HepG2 (cell line): Measurements from ENCODE around the gene FAM180A. TPM values are rescaled to one million over a fixed set of nuclear protein-coding genes. Genes with fewer than 3 reads are reported as not detected.

Experiments used
- ATAC-seq: fragments of 200-7000 bp; cut with Tn5 transposase; 3 replicates; pipeline ENCODE4 v1.9.1; 2020; ENCODE audit warnings: mild to moderate bottlenecking, moderate library complexity
- BruUV-seq: library from RNA; stranded (reverse); fragments of 400-500 nt; replicated peaks from 2 replicates; lab custom pipeline; 2021; lab: Mats Ljungman, UMichigan
- CTCF ChIA-PET: fragments of 300-600 bp; formaldehyde crosslinking; extraction: SDS; loops from one replicate; lab custom pipeline; 2021; ENCODE audit warnings: low total read pairs, inconsistent platforms, low intra/inter-chr PET ratio; lab: Yijun Ruan, JAX
- POLR2A ChIA-PET: fragments of 350-600 bp; sonication (Branson Sonifier 250); formaldehyde crosslinking; loops from one replicate; lab custom pipeline; 2020; ENCODE audit warnings: antibody characterized with exemption, inconsistent platforms; lab: Yijun Ruan, JAX
- DNase-seq: peaks from one replicate; pipeline ENCODE4 v3.0.0-alpha.2; 2015; ENCODE audit warnings: low spot score
- FAIRE-seq: peaks from 3 replicates; lab custom pipeline; 2011; peaks lifted over from hg19 to GRCh38; lab: Jason Lieb, UNC
- H2AFZ ChIP-seq: one replicate; pipeline ENCODE4 v1.6.1; 2011; ENCODE audit warnings: low read length, inconsistent platforms
- H3K27ac ChIP-seq: fragments of 300-600 bp; 3 replicates; pipeline ENCODE4 v1.8.0; 2011; ENCODE audit warnings: mixed run types, mild to moderate bottlenecking, mixed read lengths, low read length, inconsistent platforms; ENCODE audit not compliant: insufficient read depth; ENCODE audit errors: extremely low read length
- H3K27me3 ChIP-seq, 2 experiments: fragments of 200-600 bp in 1 of 2; 2 replicates in 1 of 2; 3 replicates in 1 of 2; pipeline versions ENCODE4 v1.6.0 to v1.8.0; 2011; ENCODE audit warnings: low read length in 2 of 2, mild to moderate bottlenecking in 2 of 2, moderate library complexity in 2 of 2, inconsistent platforms in 1 of 2; ENCODE audit not compliant: insufficient read depth in 2 of 2, control insufficient read depth in 1 of 2
- H3K36me3 ChIP-seq, 2 experiments: fragments of 200-600 bp in 1 of 2; replicated peaks in 1 of 2; 2 replicates in 1 of 2; 3 replicates in 1 of 2; pipeline versions ENCODE4 v1.5.1 to v1.8.0; 2011; ENCODE audit warnings: low read length in 2 of 2, inconsistent platforms in 1 of 2; ENCODE audit not compliant: insufficient read depth in 2 of 2, control insufficient read depth in 1 of 2
- H3K4me1 ChIP-seq: 2 replicates; pipeline ENCODE4 v1.5.1; 2012; ENCODE audit warnings: low read length, inconsistent platforms; ENCODE audit not compliant: insufficient read depth
- H3K4me2 ChIP-seq: 2 replicates; pipeline ENCODE4 v1.6.0; 2011; ENCODE audit warnings: low read depth, low read length, inconsistent platforms
- H3K4me3 ChIP-seq, 3 experiments: fragments of 200-600 bp in 1 of 3; sonication (generic), shearing (Covaris generic) in 1 of 3; replicated peaks in 1 of 3; 2 replicates each; pipeline ENCODE4 v1.5.1; 2011 to 2016; ENCODE audit warnings: low read length in 3 of 3, inconsistent platforms in 2 of 3, low read depth in 2 of 3, mild to moderate bottlenecking in 2 of 3, control low read depth in 1 of 3, mixed read lengths in 1 of 3; ENCODE audit not compliant: insufficient read depth in 1 of 3
- H3K79me2 ChIP-seq: one replicate; pipeline ENCODE4 v1.6.1; 2011; ENCODE audit warnings: low read length, inconsistent platforms; ENCODE audit not compliant: insufficient read depth
- H3K9ac ChIP-seq: 2 replicates; pipeline ENCODE4 v1.6.0; 2011; ENCODE audit warnings: mild to moderate bottlenecking, low read depth, low read length, inconsistent platforms; ENCODE audit not compliant: insufficient read depth
- H3K9me3 ChIP-seq: 2 replicates; pipeline ENCODE4 v1.5.1; 2012; ENCODE audit warnings: mild to moderate bottlenecking, low read length
- H4K20me1 ChIP-seq: 2 replicates; pipeline ENCODE4 v1.6.0; 2011; ENCODE audit warnings: inconsistent platforms, mild to moderate bottlenecking, low read length, moderate library complexity; ENCODE audit not compliant: insufficient read depth
- ASH2L ChIP-seq: fragments of 300-600, 200-600 bp; sonication (generic); IDR thresholded peaks from 2 replicates; pipeline ENCODE4 v1.7.0; 2017; ENCODE audit warnings: low read depth, mild to moderate bottlenecking, moderate library complexity, mixed read lengths, low read length; ENCODE audit not compliant: insufficient read length
- ATF7 ChIP-seq, 2 experiments: fragments of 450-650 bp in 1 of 2; sonication (generic) in 1 of 2; formaldehyde crosslinking in 1 of 2; IDR thresholded peaks; 2 replicates each; pipeline versions ENCODE4 v1.4.0 to v1.6.1; 2016 to 2020; ENCODE audit warnings: antibody characterized with exemption in 1 of 2, mild to moderate bottlenecking in 1 of 2, missing genetic modification reagents in 1 of 2
- BCLAF1 ChIP-seq: fragments of 450-650 bp; IDR thresholded peaks from 2 replicates; pipeline ENCODE4 v1.6.1; 2017; ENCODE audit warnings: mild to moderate bottlenecking
- ISX ChIP-seq: sonication (generic); formaldehyde crosslinking; conservative IDR thresholded peaks from 2 replicates; pipeline ENCODE4 v1.5.0; 2020; ENCODE audit warnings: missing genetic modification reagents
- REST ChIP-seq, 2 experiments: IDR thresholded peaks; 2 replicates each; pipeline ENCODE4 v1.6.1; 2011 to 2012; ENCODE audit warnings: low read length in 2 of 2, borderline replicate concordance in 1 of 2, low read depth in 1 of 2, mild to moderate bottlenecking in 1 of 2, moderate library complexity in 1 of 2
- SRY ChIP-seq: sonication (generic); formaldehyde crosslinking; IDR thresholded peaks from 2 replicates; pipeline ENCODE4 v1.8.0; 2022; ENCODE audit warnings: mild to moderate bottlenecking, missing genetic modification reagents
- SSRP1 ChIP-seq: IDR thresholded peaks from 2 replicates; pipeline ENCODE4 v1.6.1; 2016; ENCODE audit warnings: control low read depth
- TMF1 ChIP-seq: sonication (generic); formaldehyde crosslinking; IDR thresholded peaks from 2 replicates; pipeline ENCODE4 v1.8.1; 2022; ENCODE audit warnings: low read depth, missing genetic modification reagents
- ZNF567 ChIP-seq: sonication (generic); formaldehyde crosslinking; IDR thresholded peaks from 2 replicates; pipeline ENCODE4 v1.8.1; 2023; ENCODE audit warnings: mild to moderate bottlenecking, missing genetic modification reagents, borderline replicate concordance
- WGBS: methylation state at CpG from one replicate; pipeline ENCODE4 v1.1.6; 2017; ENCODE audit warnings: low lambda C conversion rate; 5-methylcytosine and 5-hydroxymethylcytosine counted together
- in situ Hi-C: cut with HindIII; loops from 2 replicates; pipeline ENCODE4 v1.10.0; 2017; ENCODE audit warnings: low pct_unique_long_range_greater_than_20kb; ENCODE audit not compliant: extremely low pct_ligation_motif_present
- intact Hi-C: fragments of 100-400 bp; cut with micrococcal nuclease; formaldehyde crosslinking; loops from one replicate; pipeline ENCODE4 v1.10.0; 2022; ENCODE audit not compliant: unreplicated experiment
- polyA plus RNA-seq, 8 experiments: library from polyadenylated mRNA; depleted of rRNA in 3 of 8; stranded (reverse) in 7 of 8; unstranded in 1 of 8; fragments of >200 nt; fragmentation: Illumina TruSeq in 4 of 8; extraction: Trizol in 4 of 8; gene quantifications; 2 replicates each; pipeline versions ENCODE4 v1.2.1 to v1.2.3, GENCODE V29; 2011 to 2016; ENCODE audit warnings: low read depth in 4 of 8, missing spikeins in 1 of 8, mixed read lengths in 1 of 8; ENCODE audit not compliant: insufficient read depth in 1 of 8
- total RNA-seq, 5 experiments: library from RNA; depleted of rRNA; stranded (reverse); fragments of >200 nt; fragmentation: Illumina TruSeq; extraction: Trizol; gene quantifications; 2 replicates each; pipeline ENCODE4 v1.2.3, GENCODE V29; 2016; ENCODE audit warnings: low read depth in 1 of 5
- TF ChIP-seq, protein P1 (sequence below): IDR thresholded peaks from 2 replicates; pipeline ENCODE4 v1.6.1; 2016; ENCODE audit warnings: low read depth, borderline replicate concordance

Gene FAM180A
- total and polyA plus RNA-seq, 2 of the 13 experiments (the other 11 are each of a cell fraction or from before 2014, with no cell fraction given) = not detected

DNA sequence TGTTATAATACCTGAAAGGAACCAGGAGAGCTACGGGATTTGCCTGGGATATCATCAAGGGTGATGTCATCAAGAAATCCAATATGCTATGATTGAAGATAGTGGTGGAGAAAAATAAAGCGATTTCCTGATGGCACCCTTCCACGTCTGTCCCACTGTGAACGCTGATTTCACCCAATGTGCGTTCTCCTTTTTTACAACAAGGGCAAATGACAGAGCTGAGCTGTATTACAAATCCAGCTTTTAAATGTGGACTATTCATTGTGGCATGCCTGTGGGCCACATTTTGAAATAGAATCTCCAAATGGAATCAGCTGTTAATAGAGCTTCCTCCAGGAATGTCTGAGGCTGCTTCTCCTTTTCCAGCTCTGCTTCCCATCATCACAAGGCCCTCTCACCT lies 43.9 kb downstream of the FAM180A start:
- Histone ChIP-seq H3K4me3 (no peak overlapping the region), H2AFZ (no peak overlapping the region), H3K27me3 (no peaks in the 10 kb centered on the region; a peak in 1 of 5 replicates), H3K27ac (no peak overlapping the region), H3K79me2 (no peaks in the 10 kb centered on the region), H3K4me2 (no peak overlapping the region), H3K4me1 (peaks cover 21% of the 10 kb centered on the region), H3K9ac (no peak overlapping the region), H3K9me3 (no peaks in the 10 kb centered on the region), H3K36me3 (no peaks in the 10 kb centered on the region), H4K20me1 (no peaks in the 10 kb centered on the region)
- BruUV-seq = no TSS peak
- DNase-seq = no peak
- in situ Hi-C loops (no loop called here), intact Hi-C loops (no loop called here)
- ChIA-PET POLR2A (no interaction called here), CTCF (no interaction called here)
- WGBS = 58% methylated on average over 5 of the region's 5 CpGs
- FAIRE-seq = no peak
- no peak for ATAC-seq
- TF ChIP-seq ATF7 (IDR thresholded peaks at IDR 0.05) = peak; percentile 65
- TF ChIP-seq ATF7 (CRISPR knock-in tag; IDR thresholded peaks at IDR 0.05) = no peak
- TF ChIP-seq, protein P1, sequence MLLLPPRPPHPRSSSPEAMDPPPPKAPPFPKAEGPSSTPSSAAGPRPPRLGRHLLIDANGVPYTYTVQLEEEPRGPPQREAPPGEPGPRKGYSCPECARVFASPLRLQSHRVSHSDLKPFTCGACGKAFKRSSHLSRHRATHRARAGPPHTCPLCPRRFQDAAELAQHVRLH = no peak

DNA sequence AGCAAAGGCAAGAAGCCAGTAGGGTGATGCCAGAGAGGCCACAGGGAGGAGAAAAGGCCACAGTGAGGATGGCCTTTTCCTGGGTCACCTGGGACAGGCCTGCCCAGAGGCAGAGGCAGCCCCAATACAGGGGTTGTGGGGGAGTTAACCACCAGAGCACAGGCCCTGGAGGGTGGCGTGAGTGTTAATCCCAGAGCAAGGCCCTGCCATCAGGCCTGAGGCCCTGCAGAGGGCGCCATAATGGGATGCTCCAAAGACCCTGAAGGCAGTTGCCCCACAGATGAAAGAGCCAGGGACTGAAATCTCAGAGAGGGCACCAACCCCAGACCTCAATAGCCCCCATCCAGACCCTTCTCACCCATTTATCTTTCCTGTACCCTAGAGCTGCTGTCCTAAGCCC lies 44.5 kb downstream of the FAM180A start:
- 0% methylated on average over 1 of the region's 2 CpGs for WGBS
- no peak for DNase-seq
- BruUV-seq = no TSS peak
- no peak for TF ChIP-seq BCLAF1
- no peak for TF ChIP-seq ISX
- no peak for TF ChIP-seq SSRP1
- no peak for TF ChIP-seq TMF1 (CRISPR knock-in tag)
- TF ChIP-seq REST (IDR thresholded peaks at IDR 0.05; ENCODE audit: borderline replicate concordance in 1 of 2, low read depth in 1 of 2, low read length in 2 of 2) = no peak
- no peak for TF ChIP-seq ZNF567 (CRISPR knock-in tag)
- no peak for TF ChIP-seq ASH2L
- TF ChIP-seq SRY = no peak

More for the DNA sequence above, 44.5 kb downstream of the FAM180A start:
- no peaks in the 10 kb centered on the region; a peak in 1 of 5 replicates for H3K27me3 ChIP-seq
- FAIRE-seq (no peak), ATAC-seq (peak; percentile 49)
- H3K4me3 ChIP-seq = no peak overlapping the region
- no peak overlapping the region for H3K27ac ChIP-seq
- H3K36me3 ChIP-seq = no peaks in the 10 kb centered on the region
- no peak overlapping the region for H2AFZ ChIP-seq
- CTCF ChIA-PET = no interaction called here
- H4K20me1 ChIP-seq = no peaks in the 10 kb centered on the region
- POLR2A ChIA-PET = no interaction called here
- no peak overlapping the region for H3K9ac ChIP-seq
- H3K4me1 ChIP-seq = peaks cover 23% of the 10 kb centered on the region
- H3K9me3 ChIP-seq = no peaks in the 10 kb centered on the region
- no peak overlapping the region for H3K4me2 ChIP-seq
- intact Hi-C loops = no loop called here
- H3K79me2 ChIP-seq = no peaks in the 10 kb centered on the region
- in situ Hi-C loops = no loop called here
